ENCODE measurements around the gene MTMR10.

Gene MTMR10

DNA sequence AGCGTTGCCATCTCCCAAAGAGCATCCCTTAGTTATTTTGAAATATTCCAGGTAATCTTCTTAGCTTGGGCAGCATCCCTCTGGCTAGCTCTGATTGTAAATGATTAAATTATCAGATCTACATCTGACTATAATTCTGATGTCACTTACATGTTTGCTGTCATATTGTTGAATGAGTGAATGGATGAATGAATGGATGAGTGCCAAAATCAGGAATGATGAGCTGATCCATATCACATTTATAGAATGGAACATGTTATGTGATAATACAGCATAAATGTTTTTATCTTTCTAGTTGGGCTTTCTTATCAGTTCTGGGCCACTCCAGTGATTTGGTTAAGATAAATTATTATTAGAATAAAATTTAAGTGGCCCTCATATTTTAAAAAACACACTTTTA, 73.8 kb downstream of the MTMR10 start:
- DNase-seq (ENCODE audit: low read depth): no peak
- no peak overlapping the region for H3K4me3 ChIP-seq (replicated peaks; ENCODE audit: low read depth, low read length)
- TF ChIP-seq, protein P1, sequence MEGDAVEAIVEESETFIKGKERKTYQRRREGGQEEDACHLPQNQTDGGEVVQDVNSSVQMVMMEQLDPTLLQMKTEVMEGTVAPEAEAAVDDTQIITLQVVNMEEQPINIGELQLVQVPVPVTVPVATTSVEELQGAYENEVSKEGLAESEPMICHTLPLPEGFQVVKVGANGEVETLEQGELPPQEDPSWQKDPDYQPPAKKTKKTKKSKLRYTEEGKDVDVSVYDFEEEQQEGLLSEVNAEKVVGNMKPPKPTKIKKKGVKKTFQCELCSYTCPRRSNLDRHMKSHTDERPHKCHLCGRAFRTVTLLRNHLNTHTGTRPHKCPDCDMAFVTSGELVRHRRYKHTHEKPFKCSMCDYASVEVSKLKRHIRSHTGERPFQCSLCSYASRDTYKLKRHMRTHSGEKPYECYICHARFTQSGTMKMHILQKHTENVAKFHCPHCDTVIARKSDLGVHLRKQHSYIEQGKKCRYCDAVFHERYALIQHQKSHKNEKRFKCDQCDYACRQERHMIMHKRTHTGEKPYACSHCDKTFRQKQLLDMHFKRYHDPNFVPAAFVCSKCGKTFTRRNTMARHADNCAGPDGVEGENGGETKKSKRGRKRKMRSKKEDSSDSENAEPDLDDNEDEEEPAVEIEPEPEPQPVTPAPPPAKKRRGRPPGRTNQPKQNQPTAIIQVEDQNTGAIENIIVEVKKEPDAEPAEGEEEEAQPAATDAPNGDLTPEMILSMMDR (IDR thresholded peaks at IDR 0.05; ENCODE audit: low read length, missing control alignments): no peak

DNA sequence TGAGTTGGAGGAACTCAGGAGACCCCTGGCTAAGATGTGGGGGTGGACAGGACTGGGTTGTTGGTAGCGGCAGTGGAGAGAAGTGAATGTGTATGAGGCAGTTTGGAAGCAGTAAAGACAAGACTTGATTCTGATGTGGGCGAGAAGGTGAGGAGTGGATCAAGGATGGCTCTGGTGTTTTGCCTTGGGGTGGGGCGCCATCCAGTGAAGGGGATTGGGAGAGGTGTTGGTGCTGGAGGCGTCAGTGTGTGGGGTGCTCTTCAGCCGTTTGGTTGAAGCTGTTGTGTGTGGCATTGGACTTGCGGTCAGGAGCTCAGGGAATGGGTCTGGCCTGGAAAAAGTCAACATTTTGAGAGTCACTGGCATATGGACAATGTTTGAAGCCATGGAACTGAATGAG, 74.4 kb downstream of the MTMR10 start:
- TF ChIP-seq, protein P1 (IDR thresholded peaks at IDR 0.05; ENCODE audit: low read length, missing control alignments): no peak
- H3K4me3 ChIP-seq (replicated peaks; ENCODE audit: low read depth, low read length): no peak overlapping the region
- DNase-seq (ENCODE audit: low read depth): no peak

DNA sequence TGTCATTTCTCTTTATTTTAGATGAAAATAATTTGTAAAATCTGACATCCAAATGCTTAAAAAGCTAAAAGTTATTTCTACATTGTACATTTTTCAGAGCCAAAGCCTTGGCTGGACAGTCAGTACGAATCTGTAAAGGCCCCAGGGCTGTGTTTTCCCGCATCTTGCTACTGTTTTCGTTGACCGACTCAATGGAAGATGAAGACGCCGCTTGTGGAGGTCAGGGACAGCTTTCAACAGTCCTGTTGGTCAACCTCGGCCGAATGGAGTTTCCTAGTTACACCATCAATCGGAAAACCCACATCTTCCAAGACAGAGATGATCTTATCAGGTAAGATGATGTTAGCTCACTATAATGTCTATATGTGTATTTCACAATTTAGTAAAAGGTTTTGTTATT, 77.7 kb downstream of the MTMR10 start:
- no peak for DNase-seq (ENCODE audit: low read depth)
- no peak overlapping the region for H3K4me3 ChIP-seq (replicated peaks; ENCODE audit: low read depth, low read length)
- TF ChIP-seq, protein P1 (IDR thresholded peaks at IDR 0.05; ENCODE audit: low read length, missing control alignments): no peak

DNA sequence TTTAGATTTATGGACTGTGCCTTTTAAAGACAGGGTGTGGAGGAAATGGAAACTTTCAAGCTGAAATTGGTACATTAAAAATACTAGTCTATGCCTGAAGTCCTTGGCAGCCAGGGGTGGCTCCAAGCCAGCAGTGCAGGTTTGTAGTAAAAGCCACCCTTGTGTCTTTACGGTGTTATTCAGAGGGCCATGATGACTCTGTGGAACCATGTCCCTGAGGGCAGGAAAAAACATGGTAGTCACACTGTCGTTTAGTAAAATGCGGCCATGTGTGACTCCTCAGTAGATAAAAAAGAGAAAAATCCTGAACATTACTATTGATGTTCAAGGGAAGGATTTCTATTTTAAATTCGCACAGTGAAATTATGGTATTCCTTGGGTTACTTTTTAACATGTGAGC, 85.1 kb downstream of the MTMR10 start:
- TF ChIP-seq, protein P1 (IDR thresholded peaks at IDR 0.05; ENCODE audit: low read length, missing control alignments): no peak
- DNase-seq (ENCODE audit: low read depth): no peak
- no peak overlapping the region for H3K4me3 ChIP-seq (replicated peaks; ENCODE audit: low read depth, low read length)

DNA sequence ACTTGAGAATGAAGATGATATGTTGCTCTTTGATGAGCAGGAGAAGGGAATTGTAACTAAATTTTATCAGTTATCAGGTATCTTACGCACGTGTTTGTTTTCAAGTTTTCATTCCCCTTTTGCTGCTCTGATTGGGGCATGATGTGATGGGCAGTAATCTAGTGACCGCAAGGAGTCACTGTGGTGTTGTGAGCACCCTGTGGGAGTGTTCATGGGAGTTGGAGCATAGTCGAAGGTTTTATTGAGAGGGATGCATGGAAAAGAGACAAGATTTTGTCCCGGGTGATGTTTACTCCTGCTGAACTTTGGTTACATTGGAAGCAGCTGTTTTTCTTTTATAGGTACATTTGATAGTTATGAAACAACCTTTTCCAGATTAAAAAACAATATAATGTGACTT, 85.6 kb downstream of the MTMR10 start:
- TF ChIP-seq, protein P1 (IDR thresholded peaks at IDR 0.05; ENCODE audit: low read length, missing control alignments): peak; percentile 33

DNA sequence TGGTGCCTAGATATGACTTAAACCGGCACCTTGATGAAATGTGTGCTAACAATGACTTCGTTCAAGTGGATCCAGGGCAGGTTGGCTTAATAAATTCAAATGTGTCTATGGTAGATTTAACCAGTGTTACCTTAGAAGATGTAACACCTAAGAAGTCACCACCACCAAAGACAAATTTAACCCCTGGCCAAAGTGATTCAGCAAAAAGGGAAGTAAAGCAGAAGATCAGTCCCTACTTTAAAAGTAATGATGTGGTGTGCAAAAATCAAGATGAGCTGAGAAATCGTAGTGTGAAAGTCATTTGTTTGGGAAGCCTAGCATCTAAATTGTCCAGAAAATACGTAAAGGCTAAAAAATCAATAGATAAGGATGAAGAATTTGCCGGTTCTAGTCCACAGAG, 86.6 kb downstream of the MTMR10 start:
- H3K4me3 ChIP-seq (replicated peaks; ENCODE audit: low read depth, low read length): no peak overlapping the region
- TF ChIP-seq, protein P1 (IDR thresholded peaks at IDR 0.05; ENCODE audit: low read length, missing control alignments): no peak
- no peak for DNase-seq (ENCODE audit: low read depth)

More for the DNA sequence above, 85.6 kb downstream of the MTMR10 start:
- H3K4me3 ChIP-seq (replicated peaks; ENCODE audit: low read depth, low read length): no peak overlapping the region
- no peak for DNase-seq (ENCODE audit: low read depth)

DNA sequence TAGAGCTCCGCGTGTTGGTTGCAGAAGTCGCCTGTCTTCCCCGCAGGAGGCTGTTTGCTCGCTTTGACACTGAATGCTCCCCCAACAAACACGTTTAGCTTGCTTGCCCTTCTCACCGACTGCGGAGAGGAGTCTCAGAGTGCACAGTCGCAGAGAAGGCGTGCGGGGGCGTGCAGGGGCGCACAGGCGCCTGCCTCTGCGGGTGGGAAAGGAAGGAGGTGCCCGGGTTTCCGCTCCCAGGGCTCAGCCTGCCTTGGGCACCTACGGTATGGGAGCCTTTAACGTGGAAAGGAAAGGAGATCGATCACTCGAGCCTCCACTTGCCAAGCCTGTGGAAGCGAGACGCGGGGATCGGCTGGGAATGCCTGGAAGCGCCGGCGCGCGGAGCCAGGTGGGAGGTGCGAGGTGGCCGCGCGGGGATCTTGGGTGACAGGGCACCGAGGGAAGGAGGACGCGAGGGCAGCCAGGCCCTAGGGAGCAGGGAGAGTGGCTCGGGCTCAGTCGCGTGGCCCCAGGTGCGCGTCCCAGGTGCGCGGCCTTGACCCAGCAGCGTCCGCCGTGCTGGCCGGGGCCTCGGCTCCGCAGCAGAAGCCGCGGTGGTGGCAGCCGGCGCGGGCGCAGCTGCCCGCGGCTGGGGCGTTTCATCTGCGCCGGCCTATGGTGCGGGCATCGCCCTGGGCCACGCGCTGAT, 87.8 kb downstream of the MTMR10 start, which contains the start of gene FAN1:
FAN1 (plus strand) TSS at position 419 of the 691 bp plus-strand sequence. CDS start 749 bp downstream, outside the sequence.
- H3K4me3 ChIP-seq (replicated peaks; ENCODE audit: low read depth, low read length): peak within 1 kb of the TSS; percentile 80
- DNase-seq (ENCODE audit: low read depth): peak; percentile 88
- TF ChIP-seq, protein P1 (IDR thresholded peaks at IDR 0.05; ENCODE audit: low read length, missing control alignments): no peak
